Activated CD4-positive, alpha-beta T cell treated with anti-CD3 and anti-CD28 coated beads for 24 hours (primary cell): ENCODE data around the gene CT45A2.
"Not testable (repeated sequence)": the region's sequence is repeated elsewhere in the genome, so short reads cannot be mapped to it uniquely, and the experiment has no call there.

Source experiments
- DNase-seq, 2 donors: peaks; one replicate each; pipeline ENCODE4 v3.0.0-alpha.2; 2020; ENCODE audit warnings: low read depth in 2 of 2

The CT45A2 gene, protein sequence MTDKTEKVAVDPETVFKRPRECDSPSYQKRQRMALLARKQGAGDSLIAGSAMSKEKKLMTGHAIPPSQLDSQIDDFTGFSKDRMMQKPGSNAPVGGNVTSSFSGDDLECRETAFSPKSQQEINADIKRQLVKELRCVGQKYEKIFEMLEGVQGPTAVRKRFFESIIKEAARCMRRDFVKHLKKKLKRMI

DNA sequence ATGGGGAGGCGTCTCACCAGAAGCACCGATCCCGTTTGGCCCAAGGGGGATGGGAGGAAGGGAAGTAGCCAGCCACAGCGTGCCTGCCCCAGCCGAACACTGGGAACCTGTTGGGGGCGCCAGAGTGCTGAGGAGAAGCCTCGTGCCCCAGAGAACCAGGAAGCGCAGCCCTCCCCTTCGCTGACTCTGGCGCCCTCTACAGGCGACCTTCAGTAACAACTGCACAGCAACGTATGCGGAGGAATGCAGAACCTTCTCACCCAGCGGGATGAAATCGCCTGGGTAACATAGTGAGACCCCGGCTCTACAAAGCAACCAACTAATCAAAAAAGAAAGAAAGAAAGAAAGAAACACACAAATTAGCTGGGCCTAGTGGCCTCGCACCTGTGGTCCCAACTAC is at the start of gene CT45A2:
CT45A2 (minus strand) TSS at position 101 of the 400 bp plus-strand sequence. CDS start 3,747 bp downstream, outside the sequence.
- not testable (repeated sequence) for DNase-seq

DNA sequence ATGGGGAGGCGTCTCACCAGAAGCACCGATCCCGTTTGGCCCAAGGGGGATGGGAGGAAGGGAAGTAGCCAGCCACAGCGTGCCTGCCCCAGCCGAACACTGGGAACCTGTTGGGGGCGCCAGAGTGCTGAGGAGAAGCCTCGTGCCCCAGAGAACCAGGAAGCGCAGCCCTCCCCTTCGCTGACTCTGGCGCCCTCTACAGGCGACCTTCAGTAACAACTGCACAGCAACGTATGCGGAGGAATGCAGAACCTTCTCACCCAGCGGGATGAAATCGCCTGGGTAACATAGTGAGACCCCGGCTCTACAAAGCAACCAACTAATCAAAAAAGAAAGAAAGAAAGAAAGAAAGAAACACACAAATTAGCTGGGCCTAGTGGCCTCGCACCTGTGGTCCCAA is 34.6 kb upstream of the CT45A2 start, which contains the start of gene CT45A8:
CT45A8 (minus strand) TSS at position 101 of the 400 bp plus-strand sequence. CDS start 3,755 bp downstream, outside the sequence.
- not testable (repeated sequence) for DNase-seq

DNA sequence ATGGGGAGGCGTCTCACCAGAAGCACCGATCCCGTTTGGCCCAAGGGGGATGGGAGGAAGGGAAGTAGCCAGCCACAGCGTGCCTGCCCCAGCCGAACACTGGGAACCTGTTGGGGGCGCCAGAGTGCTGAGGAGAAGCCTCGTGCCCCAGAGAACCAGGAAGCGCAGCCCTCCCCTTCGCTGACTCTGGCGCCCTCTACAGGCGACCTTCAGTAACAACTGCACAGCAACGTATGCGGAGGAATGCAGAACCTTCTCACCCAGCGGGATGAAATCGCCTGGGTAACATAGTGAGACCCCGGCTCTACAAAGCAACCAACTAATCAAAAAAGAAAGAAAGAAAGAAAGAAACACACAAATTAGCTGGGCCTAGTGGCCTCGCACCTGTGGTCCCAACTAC is 17.4 kb upstream of the CT45A2 start, which contains the start of gene CT45A7:
CT45A7 (minus strand) TSS at position 101 of the 400 bp plus-strand sequence. CDS start 3,747 bp downstream, outside the sequence.
- not testable (repeated sequence) for DNase-seq

DNA sequence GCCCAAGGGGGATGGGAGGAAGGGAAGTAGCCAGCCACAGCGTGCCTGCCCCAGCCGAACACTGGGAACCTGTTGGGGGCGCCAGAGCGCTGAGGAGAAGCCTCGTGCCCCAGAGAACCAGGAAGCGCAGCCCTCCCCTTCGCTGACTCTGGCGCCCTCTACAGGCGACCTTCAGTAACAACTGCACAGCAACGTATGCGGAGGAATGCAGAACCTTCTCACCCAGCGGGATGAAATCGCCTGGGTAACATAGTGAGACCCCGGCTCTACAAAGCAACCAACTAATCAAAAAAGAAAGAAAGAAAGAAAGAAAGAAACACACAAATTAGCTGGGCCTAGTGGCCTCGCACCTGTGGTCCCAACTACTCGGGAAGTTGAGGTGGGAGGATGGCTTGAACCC is 17.1 kb downstream of the CT45A2 start, which contains the start of gene CT45A6:
CT45A6 (minus strand) TSS at position 101 of the 400 bp plus-strand sequence. CDS start 3,794 bp downstream, outside the sequence.
- not testable (repeated sequence) for DNase-seq

DNA sequence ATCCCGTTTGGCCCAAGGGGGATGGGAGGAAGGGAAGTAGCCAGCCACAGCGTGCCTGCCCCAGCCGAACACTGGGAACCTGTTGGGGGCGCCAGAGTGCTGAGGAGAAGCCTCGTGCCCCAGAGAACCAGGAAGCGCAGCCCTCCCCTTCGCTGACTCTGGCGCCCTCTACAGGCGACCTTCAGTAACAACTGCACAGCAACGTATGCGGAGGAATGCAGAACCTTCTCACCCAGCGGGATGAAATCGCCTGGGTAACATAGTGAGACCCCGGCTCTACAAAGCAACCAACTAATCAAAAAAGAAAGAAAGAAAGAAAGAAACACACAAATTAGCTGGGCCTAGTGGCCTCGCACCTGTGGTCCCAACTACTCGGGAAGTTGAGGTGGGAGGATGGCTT is 34.4 kb downstream of the CT45A2 start, which contains the start of gene CT45A5:
CT45A5 (minus strand) TSS at position 101 of the 400 bp plus-strand sequence. CDS start 3,774 bp downstream, outside the sequence.
- not testable (repeated sequence) for DNase-seq

DNA sequence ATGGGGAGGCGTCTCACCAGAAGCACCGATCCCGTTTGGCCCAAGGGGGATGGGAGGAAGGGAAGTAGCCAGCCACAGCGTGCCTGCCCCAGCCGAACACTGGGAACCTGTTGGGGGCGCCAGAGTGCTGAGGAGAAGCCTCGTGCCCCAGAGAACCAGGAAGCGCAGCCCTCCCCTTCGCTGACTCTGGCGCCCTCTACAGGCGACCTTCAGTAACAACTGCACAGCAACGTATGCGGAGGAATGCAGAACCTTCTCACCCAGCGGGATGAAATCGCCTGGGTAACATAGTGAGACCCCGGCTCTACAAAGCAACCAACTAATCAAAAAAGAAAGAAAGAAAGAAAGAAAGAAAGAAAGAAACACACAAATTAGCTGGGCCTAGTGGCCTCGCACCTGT is 51.7 kb downstream of the CT45A2 start, which contains the start of gene CT45A3:
CT45A3 (minus strand) TSS at position 101 of the 400 bp plus-strand sequence. CDS start 3,747 bp downstream, outside the sequence.
- DNase-seq: not testable (repeated sequence)
